Activated CD4-positive, alpha-beta T cell treated with anti-CD3 and anti-CD28 coated beads, Interleukin-10, Interleukin-2, amounts not matched to agents 100 ng/mL and 50 ng/mL, durations not matched to agents 16 hours and 8 hours (primary cell): ENCODE results near the gene USP40.

Source experiments
- DNase-seq: peaks from one replicate; pipeline ENCODE4 v3.0.0-alpha.2; 2020

USP40 gene

GRCh38 chr2:233492078-233492477 lies 74.5 kb downstream of the USP40 start:
- no peak for DNase-seq

- DNase-seq, result no peak
Observed at GRCh38 chr2:233491326-233491725, 75.3 kb downstream of the USP40 start.

GRCh38 chr2:233490831-233491230 lies 75.8 kb downstream of the USP40 start:
- DNase-seq, result no peak

- DNase-seq, result no peak
Observed at GRCh38 chr2:233489666-233490065, 76.9 kb downstream of the USP40 start.

- DNase-seq, result no peak
Observed at GRCh38 chr2:233489143-233489542, 77.4 kb downstream of the USP40 start.

- no peak for DNase-seq
Observed at GRCh38 chr2:233487748-233488345, 78.7 kb downstream of the USP40 start.

- no peak for DNase-seq
Observed at GRCh38 chr2:233486778-233487552, 79.6 kb downstream of the USP40 start.

GRCh38 chr2:233486357-233486756 lies 80.2 kb downstream of the USP40 start:
- no peak for DNase-seq

- DNase-seq, result no peak
Observed at GRCh38 chr2:233485726-233486125, 80.9 kb downstream of the USP40 start.

- no peak for DNase-seq
Observed at GRCh38 chr2:233482616-233483015, 84.0 kb downstream of the USP40 start.

- DNase-seq, result no peak
Observed at GRCh38 chr2:233481368-233482142, 85.0 kb downstream of the USP40 start.

GRCh38 chr2:233480490-233481202 lies 85.9 kb downstream of the USP40 start:
- DNase-seq, result no peak

- DNase-seq, result no peak
Observed at GRCh38 chr2:233479616-233480489, 86.7 kb downstream of the USP40 start.

- no peak for DNase-seq
Observed at GRCh38 chr2:233477548-233478433, 88.8 kb downstream of the USP40 start.

- no peak for DNase-seq
Observed at GRCh38 chr2:233476651-233477547, 89.7 kb downstream of the USP40 start.

- DNase-seq, result no peak
Observed at GRCh38 chr2:233476063-233476410, 90.5 kb downstream of the USP40 start.

- no peak for DNase-seq
Observed at GRCh38 chr2:233474308-233475160, 92.0 kb downstream of the USP40 start.

GRCh38 chr2:233473878-233474277 lies 92.7 kb downstream of the USP40 start:
- no peak for DNase-seq

- no peak for DNase-seq
Observed at GRCh38 chr2:233473386-233473791, 93.2 kb downstream of the USP40 start.
